Stimulated activated CD8-positive, alpha-beta memory T cell treated with anti-CD3 and anti-CD28 coated beads, Interleukin-15, amount 100 ng/mL, for 4 hours (primary cell): ENCODE measurements around the gene VWF.

Source experiments
- DNase-seq, 2 donors: peaks; one replicate each; pipeline ENCODE4 v3.0.0-alpha.2; 2020; ENCODE audit warnings: low read depth in 2 of 2

Gene VWF

DNA sequence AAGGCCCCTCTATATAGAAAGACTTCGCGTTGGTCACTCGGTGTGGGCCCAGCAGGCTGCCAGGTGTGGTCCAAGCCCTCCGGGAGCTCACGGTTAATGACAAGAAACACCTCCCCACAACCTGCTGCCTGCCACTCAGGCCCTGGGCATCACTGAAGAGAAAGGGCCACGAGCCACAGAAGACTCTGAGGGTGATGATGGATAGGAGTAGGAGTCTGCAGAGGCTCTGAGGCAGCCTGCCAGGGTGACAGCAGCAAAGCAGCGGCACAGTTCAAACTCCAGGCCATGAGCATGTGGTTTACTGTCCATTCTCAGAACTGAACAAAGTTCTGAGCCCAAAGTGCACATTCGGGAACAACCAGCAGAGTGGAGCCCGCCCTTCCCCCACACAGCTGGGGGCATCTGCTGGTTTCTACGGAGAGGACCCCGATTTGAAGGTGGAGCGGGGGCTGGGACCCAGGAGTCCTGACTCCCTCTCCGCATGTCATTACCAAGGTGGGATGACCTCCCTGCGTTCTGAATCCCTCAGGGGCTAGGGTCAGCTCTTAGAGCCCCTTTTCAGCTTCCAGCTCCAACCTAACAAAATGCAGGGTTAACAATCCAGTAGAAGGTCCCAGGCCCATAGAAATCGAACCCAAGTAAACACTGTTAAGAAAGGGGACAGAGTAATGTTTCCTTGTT lies 65.8 kb downstream of the VWF start:
- no peak for DNase-seq

DNA sequence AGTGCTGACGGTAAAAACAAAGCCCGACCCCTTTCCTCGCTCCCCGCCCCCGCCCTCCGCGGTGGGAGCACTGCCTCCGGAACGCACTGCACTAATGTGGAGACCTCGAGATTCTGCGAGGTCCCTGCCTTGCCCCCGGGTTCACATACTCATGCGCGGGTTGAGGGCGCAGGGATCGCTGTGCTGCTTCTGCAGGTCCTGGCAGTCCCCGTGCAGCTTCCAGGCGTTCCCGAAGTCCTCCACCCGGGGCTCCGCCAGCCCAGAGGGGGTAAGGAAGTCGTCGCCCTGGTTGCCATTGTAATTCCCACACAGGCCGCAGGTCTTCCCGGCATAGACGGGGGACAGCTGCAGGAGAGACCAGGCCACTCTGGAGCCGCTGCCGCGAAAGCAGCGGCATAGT lies 66.8 kb downstream of the VWF start:
- DNase-seq: no peak

DNA sequence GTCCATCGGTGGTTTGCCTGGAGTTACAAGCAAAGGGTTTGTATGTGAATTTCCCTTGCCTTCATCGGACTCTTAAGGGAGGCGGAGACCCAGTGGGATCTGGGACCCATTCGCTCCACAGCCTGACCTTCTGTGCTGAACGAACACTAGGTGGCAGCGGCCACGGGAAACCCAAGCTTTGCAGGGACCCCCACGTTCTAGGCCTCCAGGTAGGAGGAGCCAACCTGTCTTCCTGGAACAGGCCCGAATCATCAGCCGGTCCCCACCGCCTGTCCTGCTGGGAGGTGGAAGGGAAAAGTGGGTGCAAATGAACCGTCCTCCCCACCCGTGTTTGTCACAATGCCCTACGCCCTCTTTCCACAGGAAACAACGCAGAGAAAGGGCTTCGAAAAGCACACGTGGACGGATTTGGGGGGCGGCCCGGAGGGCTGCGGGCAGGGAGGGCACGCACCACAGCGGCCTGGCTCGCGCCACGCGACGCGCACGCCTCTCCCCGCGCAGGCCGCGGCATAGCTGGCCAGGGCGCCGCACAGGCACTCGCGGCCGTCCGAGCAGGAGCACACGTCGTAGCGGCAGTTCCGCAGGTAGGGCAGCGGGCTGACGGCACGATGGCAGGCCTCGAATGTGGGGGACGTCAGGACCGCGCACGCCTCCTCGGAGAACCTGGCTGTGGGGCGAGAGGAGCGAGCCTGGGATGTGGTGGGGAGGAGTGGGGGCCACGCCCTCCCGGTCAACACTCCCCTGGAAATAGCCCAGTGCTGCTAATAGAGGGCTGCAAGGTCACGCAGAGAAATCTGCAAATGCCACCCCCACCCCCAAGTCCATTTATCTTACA lies 67.8 kb downstream of the VWF start:
- peak; percentile 24 to 26 for DNase-seq

- DNase-seq: no peak
These were observed 70.9 kb downstream of the VWF start for GRCh38 chr12:6053541-6053940.

DNA sequence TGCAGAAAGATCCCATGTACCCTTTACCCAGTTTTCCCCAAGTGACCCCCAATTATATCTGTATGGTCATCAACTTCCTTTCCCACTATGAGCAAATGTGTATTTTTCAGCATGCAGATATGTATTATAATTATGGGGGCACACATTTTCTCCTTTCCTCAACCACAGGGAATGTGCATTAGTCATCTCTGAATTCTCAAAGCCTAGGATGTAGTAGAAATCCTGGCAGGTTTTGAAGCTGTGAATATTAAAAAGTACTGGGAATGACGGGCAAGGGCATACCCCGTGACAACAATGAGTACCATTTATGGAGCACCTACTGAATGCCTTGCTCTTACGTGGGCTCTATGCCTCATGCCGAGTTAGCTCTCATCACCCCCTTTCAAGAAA lies 71.5 kb downstream of the VWF start:
- no peak for DNase-seq

GRCh38 chr12:6052206-6052939 lies 72.1 kb downstream of the VWF start:
- no peak for DNase-seq

GRCh38 chr12:6049992-6050391 lies 74.5 kb downstream of the VWF start:
- DNase-seq: no peak

DNA sequence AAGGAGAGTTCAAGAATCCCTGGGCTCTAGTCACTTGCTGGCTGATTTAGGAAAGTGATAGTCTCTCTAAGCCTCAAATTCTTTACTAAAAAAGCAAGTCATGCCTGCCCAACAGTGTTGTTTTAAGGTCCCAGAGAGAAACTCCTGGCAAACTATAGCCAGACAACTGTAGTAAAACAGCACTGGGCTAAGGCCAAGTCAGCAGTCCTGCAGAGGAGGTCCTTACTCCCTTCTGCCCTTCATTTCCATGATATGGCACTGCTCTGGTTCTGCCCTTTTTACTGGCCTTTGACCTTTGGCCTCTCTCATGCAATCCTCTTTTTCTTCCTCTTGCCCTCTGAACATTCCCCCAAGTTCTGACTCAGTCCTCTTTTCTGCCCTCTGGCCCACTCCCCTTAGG lies 74.9 kb downstream of the VWF start:
- no peak for DNase-seq

GRCh38 chr12:6047249-6048237 lies 76.9 kb downstream of the VWF start:
- no peak for DNase-seq

DNA sequence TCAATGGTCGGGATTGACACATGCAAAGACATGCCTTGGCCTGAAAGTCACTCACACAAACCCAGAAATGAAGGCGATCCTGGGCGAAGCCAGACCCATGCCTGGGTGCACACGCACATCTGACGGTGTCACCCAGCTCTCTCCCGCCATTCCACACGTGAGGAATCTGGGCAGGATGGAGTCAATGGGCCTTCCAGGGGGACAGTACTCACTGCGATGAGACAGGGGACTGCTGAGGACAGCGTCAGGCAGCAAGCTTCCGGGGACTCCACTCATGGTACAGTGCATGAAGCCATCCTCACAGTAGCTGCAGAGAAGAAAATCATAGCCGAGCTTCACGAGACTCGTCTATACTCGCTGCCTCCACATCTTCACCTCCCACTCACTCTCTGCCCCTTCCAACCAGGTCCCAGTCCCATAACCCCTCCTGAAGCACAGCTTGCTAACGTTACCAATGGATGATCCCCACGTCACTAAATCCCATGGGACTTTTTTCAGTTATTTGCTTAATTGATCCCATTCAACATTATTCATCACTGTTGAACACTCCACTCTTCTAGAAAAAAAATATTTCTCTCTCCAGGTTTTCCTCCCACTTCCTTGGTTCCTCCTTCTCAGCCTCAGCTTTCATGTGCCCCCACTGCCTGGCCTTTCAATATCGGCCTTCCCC lies 77.8 kb downstream of the VWF start:
- no peak for DNase-seq

GRCh38 chr12:6045438-6045837 lies 79.0 kb downstream of the VWF start:
- DNase-seq: no peak

DNA sequence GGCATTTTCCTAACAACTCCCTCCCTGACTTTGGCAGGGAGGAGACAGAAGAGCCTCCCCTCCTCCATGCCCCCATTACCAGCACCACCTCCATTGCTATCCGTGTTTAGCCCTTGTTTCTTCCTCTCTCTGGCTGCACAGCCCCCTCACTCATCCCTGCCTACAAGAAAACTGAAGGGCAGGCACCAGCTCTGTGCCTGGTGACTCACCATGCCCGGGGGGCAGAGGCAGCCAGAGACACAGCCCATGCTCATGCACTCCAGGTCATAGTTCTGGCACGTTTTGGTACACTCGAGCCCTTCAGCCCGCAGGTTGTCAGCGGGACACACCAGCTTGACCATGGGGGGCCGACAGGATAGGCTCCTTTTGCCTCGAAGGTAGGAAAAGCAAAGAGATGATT lies 80.4 kb downstream of the VWF start:
- DNase-seq: no peak

DNA sequence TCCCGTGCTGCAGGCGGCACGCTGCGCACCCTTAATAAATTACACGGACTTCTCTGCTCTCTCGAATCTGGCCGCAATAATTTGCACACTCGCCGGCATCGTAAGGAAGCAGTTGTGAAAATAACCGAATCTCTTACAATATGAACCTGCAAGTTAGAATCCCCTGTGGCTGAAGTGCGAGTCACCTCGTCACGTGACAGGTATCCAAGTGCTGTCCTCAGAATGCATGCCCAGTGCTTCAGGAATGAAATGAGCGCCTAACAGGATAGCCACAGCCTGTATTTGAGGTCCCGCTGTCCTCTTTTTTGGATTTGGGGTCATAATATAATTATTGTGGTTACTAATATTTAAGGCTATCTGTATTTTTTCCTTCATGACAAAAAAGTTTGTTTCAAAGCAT lies 82.0 kb downstream of the VWF start:
- DNase-seq: no peak

- no peak for DNase-seq
These were observed 82.6 kb downstream of the VWF start for GRCh38 chr12:6041891-6042290.

DNA sequence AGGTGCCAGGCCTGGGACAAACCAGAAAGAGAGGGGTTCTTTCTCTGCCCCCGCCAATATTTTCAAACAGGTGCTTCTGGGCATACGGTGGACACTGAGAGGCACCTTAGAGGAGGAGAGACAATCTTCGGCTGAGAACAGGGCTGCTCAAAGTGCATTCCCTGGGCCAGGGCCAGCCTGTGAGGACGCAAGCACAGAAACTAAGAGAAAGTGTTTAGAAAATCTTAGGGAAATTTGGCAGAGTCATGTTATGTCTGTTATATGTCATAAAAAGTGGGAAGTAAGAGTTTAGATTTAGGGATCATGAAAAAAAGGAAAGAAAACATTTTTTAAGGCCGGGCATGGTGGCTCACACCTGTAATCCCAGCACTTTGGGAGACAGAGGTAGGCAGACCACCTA lies 83.7 kb downstream of the VWF start:
- no peak for DNase-seq

DNA sequence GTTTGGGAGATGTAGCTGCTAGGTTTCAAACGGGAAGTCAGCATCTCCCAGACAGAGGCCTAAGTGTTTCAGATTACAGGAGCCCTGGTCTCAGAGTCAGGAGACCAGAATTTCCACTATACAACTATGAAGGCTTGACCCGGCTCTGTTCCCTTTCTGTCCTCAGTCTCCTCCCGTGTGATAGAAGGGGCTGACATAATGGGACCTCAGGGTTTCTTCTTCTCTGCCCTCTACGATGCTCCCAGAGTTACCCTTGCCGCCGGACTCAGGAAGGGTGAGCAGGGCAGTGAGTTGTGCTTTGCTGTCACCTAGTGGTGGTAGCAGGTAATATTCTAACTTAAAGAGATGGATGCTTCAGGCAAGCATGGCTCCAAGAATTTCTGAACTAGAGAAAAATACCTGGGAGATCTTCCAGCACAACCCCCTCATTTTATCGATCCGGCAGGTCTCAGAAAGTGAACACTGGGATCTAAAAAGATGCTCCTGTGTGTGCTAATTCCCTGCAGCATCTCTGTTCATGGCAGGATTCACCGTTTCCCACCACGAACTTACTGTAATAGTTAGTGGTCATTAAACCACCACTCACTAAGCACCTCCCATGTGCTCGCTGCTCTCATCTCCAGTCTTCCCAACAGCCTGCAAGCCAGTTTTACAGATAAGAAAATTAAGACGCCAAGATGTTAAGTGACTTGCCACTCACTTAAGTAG lies 84.4 kb downstream of the VWF start:
- no peak for DNase-seq

DNA sequence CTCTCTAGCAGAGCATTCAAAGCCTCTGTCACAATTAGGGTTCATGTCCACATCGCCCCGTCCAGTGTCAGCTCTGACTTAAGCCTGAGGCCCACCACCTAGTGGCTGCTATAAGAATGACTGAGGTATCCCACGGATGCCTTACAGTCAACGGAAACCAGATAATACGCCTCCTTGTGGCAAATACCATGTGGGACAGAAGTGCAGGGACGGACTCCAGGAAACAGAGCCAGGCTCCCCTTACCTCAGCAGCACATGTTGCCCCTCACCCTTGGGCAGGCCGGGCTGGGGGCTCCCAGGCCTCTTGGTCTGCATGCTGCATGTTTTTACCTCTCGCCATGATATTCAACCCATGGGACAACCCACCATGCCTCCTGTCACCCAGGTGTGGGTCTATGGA lies 86.3 kb downstream of the VWF start:
- DNase-seq: peak in 1 of 2 donors; percentile 7

- DNase-seq: no peak
These were observed 87.0 kb downstream of the VWF start for GRCh38 chr12:6037459-6037858.

- DNase-seq: no peak
These were observed 88.0 kb downstream of the VWF start for GRCh38 chr12:6036509-6036908.

GRCh38 chr12:6034596-6034995 lies 89.9 kb downstream of the VWF start:
- DNase-seq: no peak
